Mucosa of gallbladder (tissue), 1 donor: ENCODE results near the gene IHH. TPM values are rescaled to one million over a fixed set of nuclear protein-coding genes. Genes with fewer than 3 reads are reported as not detected.

ENCODE experiments used
- DNase-seq: peaks from one replicate; pipeline ENCODE4 v3.0.0-alpha.2; 2020; ENCODE audit warnings: low spot score
- total RNA-seq: library from RNA; stranded (reverse); gene quantifications from one replicate; pipeline ENCODE4 v1.2.1, GENCODE V29; 2021
- donor health status: DM: no; HTN: no; CAD: no.

Gene IHH
- total RNA-seq, 1 donor from 2014 or later = 12.8 TPM

GRCh38 chr2:219019436-219019835 is 41.3 kb downstream of the IHH start:
- DNase-seq = no peak

- DNase-seq = no peak
These were observed 42.0 kb downstream of the IHH start for GRCh38 chr2:219018726-219019125.

GRCh38 chr2:219018286-219018685 is 42.4 kb downstream of the IHH start:
- no peak for DNase-seq

- DNase-seq = no peak
These were observed 43.4 kb downstream of the IHH start for GRCh38 chr2:219017201-219017931.

- DNase-seq = no peak
These were observed 44.0 kb downstream of the IHH start for GRCh38 chr2:219016721-219017120.

- no peak for DNase-seq
These were observed 49.8 kb downstream of the IHH start for GRCh38 chr2:219010873-219011272.

GRCh38 chr2:219010162-219010756 is 50.5 kb downstream of the IHH start:
- DNase-seq = no peak

- no peak for DNase-seq
These were observed 51.4 kb downstream of the IHH start for GRCh38 chr2:219009294-219009693.

Other genes with a start within 250 kb of the IHH start
- gene PRKAG3, start 229.1 kb downstream of the IHH start, total RNA-seq = not detected
- 1.5 TPM for gene WNT6, start 201.1 kb downstream of the IHH start, total RNA-seq
- gene WNT10A, start 180.1 kb downstream of the IHH start, total RNA-seq = 0.12 TPM
- gene CDK5R2, start 101.3 kb downstream of the IHH start, total RNA-seq = 0.14 TPM
- gene FEV, start 75.7 kb downstream of the IHH start, total RNA-seq = not detected
- gene CRYBA2, start 67.5 kb downstream of the IHH start, total RNA-seq = not detected
- gene CFAP65, start 19.4 kb downstream of the IHH start, total RNA-seq = 0.29 TPM
- gene NHEJ1, start 99.9 kb upstream of the IHH start, total RNA-seq = 8.7 TPM
- gene SLC23A3, start 109.1 kb upstream of the IHH start, total RNA-seq = 4.7 TPM
- 81.2 TPM for gene CNPPD1, start 116.0 kb upstream of the IHH start, total RNA-seq
- gene RETREG2, start 117.4 kb upstream of the IHH start, total RNA-seq = 116 TPM
- 52.6 TPM for gene ZFAND2B, start 145.9 kb upstream of the IHH start, total RNA-seq
- 65.8 TPM for gene ABCB6, start 158.0 kb upstream of the IHH start, total RNA-seq
- gene ATG9A, start 168.7 kb upstream of the IHH start, total RNA-seq = 73.1 TPM
- 74.4 TPM for gene ANKZF1, start 168.9 kb upstream of the IHH start, total RNA-seq
- 22.2 TPM for gene GLB1L, start 184.5 kb upstream of the IHH start, total RNA-seq
- 27.5 TPM for gene STK16, start 184.6 kb upstream of the IHH start, total RNA-seq
- gene TUBA4B, start 192.3 kb upstream of the IHH start, total RNA-seq = not detected
- 40.6 TPM for gene TUBA4A, start 193.0 kb upstream of the IHH start, total RNA-seq
- gene DNAJB2, start 218.4 kb upstream of the IHH start, total RNA-seq = 161 TPM
- 0.60 TPM for gene PTPRN, start 248.5 kb upstream of the IHH start, total RNA-seq